ENCODE data around the gene GGPS1.

DNA sequence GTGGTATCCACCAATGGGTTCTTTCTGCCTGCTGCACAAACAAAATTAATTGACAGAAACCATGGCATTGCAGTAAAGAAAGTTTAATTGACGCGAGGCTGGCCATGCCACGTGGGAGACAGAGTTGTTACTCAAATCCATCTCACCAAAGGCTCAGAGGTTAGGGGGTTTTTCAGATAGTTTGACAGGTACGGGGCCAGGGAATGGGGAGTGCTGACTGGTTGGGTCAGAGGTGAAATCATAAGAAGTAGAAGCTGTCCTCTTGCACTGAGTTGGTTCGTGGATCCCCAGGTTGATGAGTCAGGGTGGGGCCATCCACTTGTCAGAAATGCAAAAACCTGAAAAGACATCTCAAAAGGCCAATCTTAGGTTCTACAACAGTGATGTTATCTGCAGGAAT, 37.9 kb downstream of the GGPS1 start:
- TF ChIP-seq, protein P1, sequence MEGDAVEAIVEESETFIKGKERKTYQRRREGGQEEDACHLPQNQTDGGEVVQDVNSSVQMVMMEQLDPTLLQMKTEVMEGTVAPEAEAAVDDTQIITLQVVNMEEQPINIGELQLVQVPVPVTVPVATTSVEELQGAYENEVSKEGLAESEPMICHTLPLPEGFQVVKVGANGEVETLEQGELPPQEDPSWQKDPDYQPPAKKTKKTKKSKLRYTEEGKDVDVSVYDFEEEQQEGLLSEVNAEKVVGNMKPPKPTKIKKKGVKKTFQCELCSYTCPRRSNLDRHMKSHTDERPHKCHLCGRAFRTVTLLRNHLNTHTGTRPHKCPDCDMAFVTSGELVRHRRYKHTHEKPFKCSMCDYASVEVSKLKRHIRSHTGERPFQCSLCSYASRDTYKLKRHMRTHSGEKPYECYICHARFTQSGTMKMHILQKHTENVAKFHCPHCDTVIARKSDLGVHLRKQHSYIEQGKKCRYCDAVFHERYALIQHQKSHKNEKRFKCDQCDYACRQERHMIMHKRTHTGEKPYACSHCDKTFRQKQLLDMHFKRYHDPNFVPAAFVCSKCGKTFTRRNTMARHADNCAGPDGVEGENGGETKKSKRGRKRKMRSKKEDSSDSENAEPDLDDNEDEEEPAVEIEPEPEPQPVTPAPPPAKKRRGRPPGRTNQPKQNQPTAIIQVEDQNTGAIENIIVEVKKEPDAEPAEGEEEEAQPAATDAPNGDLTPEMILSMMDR (optimal IDR thresholded peaks at IDR 0.05 in 1 of 3, IDR thresholded peaks at IDR 0.05 in 1 of 3, conservative IDR thresholded peaks at IDR 0.05 in 1 of 3; ENCODE audit: extremely low read depth in 1 of 3, insufficient read depth in 2 of 3, low read length in 3 of 3): no peak
- no peak for TF ChIP-seq EZH2 (IDR thresholded peaks at IDR 0.05; ENCODE audit: low read length)
